GM12872 (cell line): ENCODE measurements around the gene PPP5C.

Source experiments
- TF ChIP-seq, protein P1 (sequence below): IDR thresholded peaks from 3 replicates; pipeline ENCODE4 v1.5.1; 2011; ENCODE audit warnings: low read depth, mild to moderate bottlenecking, low read length, moderate library complexity; ENCODE audit not compliant: insufficient read depth

The PPP5C gene

DNA sequence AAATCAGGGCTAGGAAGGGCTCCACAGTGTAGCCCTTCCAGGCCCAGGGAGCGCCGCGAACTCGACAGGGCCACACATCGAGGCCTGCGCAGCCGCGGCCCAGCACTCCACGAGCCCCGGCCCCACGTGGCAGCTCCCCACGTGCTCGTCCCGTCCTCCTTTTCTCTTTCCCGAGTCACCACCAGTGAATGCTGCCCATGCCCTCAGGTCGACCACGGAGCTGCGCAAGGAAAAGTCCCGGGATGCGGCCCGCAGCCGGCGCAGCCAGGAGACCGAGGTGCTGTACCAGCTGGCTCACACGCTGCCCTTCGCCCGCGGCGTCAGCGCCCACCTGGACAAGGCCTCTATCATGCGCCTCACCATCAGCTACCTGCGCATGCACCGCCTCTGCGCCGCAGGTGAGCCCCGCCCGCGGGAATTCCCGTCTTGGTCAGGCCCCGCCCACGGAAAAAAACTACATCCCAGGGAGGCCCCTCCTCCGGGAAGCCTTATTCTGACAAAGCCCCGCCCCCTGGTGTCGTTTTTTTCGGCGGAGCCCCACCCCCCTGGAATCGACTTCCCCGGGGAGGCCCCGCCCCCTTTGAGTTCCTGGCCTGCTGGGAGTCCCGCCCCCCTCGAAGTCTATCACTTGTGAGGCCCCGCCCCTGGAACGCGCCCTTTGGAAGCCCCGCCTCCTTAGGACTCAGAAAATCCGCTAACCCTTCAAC is 43.0 kb upstream of the PPP5C start:
- TF ChIP-seq, protein P1, sequence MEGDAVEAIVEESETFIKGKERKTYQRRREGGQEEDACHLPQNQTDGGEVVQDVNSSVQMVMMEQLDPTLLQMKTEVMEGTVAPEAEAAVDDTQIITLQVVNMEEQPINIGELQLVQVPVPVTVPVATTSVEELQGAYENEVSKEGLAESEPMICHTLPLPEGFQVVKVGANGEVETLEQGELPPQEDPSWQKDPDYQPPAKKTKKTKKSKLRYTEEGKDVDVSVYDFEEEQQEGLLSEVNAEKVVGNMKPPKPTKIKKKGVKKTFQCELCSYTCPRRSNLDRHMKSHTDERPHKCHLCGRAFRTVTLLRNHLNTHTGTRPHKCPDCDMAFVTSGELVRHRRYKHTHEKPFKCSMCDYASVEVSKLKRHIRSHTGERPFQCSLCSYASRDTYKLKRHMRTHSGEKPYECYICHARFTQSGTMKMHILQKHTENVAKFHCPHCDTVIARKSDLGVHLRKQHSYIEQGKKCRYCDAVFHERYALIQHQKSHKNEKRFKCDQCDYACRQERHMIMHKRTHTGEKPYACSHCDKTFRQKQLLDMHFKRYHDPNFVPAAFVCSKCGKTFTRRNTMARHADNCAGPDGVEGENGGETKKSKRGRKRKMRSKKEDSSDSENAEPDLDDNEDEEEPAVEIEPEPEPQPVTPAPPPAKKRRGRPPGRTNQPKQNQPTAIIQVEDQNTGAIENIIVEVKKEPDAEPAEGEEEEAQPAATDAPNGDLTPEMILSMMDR = no peak

DNA sequence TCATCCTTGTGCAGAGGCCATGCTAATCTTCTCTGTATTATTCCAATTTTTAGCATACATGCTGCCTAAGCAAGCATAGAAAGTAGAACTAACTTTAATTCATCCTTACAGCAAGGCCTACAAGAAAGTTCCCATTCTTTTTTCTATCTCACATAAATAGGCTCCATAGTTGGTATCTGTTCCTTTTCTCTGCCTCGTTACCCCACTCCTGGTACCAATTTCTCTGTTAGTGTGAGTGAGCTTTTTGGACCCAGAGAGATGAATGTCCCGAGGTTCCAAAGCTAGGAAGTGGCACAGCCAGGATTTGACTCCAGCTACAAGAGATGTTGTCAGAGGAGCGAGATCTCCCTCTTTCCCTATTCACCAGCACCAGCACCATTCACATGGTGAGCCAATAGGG is 40.4 kb upstream of the PPP5C start:
- TF ChIP-seq, protein P1 = no peak

DNA sequence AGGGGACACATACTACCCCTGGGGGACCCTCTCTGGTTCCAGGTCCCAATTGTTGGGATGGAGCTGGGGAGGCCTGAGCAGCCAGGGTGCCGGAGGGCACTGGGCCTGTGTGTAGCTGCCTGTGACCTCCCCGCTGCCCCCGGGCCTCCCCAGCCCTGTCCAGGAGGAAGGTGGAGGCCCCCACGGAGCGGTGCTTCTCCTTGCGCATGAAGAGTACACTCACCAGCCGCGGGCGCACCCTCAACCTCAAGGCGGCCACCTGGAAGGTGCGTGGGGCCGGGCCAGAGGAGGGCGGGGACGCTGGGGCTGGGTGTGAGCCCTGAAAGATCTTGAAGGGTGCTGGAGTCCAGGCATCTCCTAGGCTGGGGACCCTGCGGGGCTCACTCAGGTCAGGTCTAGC is 38.4 kb upstream of the PPP5C start:
- TF ChIP-seq, protein P1 = no peak

DNA sequence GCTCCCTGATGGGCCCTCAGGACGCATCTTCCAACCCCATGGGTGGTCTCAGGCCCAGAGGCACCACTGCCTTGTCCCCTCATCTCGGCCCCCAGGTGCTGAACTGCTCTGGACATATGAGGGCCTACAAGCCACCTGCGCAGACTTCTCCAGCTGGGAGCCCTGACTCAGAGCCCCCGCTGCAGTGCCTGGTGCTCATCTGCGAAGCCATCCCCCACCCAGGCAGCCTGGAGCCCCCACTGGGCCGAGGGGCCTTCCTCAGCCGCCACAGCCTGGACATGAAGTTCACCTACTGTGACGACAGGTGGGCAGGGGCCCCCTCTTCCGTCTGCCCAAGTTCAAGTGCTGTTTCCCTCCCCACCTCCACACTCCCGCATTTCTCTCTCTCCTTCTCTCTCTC is 37.8 kb upstream of the PPP5C start:
- TF ChIP-seq, protein P1 = no peak

DNA sequence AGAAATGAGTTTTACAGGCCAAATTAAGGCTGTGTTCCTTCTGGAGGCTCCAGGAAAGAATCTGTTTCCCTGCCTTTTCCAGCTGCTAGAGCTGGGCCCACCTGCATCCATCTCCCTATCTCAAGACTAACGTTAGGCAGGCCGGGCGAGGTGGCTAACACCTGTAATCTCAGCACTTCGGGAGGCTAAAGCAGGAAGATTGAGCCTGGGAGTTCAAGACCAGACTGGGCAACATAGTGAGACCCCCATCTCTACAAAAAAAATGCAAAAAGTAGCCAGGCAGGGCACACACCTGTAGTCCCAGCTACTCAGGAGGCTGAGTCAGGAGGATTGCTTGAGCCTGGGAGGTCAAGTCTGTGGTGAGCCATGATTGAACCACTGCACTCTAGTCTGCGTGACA is 35.4 kb upstream of the PPP5C start:
- TF ChIP-seq, protein P1 = no peak

DNA sequence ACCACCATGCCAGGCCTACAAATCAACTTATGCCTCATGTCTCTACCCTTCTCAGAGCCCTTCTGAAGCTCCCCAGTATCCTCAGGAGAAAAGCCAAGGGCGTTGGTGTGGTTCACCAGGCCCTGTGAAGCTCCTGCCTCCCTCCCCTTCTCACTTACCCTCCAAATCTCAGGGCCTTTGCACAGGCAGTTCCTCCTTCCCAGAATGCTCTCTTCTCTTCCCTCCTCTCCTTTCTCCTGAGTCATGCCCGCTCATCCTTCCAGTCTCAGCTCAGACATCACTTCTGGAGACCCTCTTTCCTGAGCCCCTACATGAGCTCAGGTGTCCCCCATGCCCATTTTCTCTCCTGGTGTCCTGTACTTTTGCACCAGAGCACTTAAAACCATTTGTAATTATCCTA is 29.5 kb upstream of the PPP5C start:
- TF ChIP-seq, protein P1 = no peak

DNA sequence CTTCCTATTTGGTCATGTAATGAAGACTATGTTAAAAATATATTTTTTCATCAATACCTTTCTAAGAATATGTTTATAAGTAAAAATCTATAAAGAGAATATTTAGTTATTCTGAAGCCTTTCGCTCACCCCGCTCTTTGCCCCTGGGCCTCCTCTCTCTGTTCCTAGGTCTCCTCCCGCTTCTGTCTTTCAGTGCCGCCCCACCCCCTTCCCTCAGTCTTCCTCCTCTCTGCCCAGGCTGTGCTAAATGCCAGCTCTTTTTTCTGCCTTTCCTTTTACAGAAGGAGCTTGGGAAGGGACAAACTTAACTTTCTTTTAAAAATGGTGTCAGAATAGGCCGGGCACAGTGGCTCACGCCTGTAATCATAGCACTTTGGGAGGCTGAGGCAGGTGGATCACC is 27.3 kb upstream of the PPP5C start:
- TF ChIP-seq, protein P1 = no peak
